GM19395 (cell line): ENCODE data around the gene ERCC6L.
"Not testable (repeated sequence)": the region's sequence is repeated elsewhere in the genome, so short reads cannot be mapped to it uniquely, and the experiment has no call there.

Source experiments
- ATAC-seq: cut with Tn5 transposase; IDR thresholded peaks from one replicate; pipeline ENCODE4 v1.9.1; 2021; ENCODE audit warnings: mild to moderate bottlenecking, moderate library complexity; ENCODE audit not compliant: unreplicated experiment

ERCC6L gene

DNA sequence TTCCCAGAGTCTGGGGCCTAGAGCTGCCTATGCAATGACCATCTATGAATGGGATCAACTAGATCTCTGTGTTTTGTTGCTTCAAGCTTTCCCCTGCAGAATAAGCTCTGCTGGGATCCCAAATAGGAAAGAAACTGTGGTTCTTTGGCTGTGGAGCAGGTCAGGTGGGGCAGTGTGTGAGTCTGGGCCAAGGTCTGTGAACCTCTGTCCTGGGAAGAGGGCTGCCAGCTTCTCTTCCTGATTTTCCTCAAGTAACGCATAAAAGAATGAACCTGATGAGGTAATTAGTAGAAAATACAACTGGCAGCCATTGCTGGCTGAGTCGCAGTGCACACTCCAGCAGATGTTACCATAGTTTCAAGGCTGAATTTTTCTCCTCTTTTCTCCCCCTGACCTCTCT lies 61.8 kb downstream of the ERCC6L start:
- ATAC-seq: no peak

DNA sequence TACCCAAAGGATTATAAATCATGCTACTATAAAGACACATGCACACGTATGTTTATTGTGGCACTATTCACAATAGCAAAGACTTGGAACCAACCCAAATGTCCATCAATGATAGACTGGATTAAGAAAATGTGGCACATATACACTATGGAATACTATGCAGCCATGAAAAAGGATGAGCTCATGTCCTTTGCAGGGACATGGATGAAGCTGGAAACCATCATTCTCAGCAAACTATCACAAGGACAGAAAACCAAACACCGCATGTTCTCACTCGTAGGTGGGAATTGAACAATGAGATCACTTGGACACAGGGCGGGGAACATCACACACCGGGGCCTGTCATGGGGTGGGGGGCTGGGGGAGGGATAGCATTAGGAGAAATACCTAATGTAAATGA lies 62.5 kb downstream of the ERCC6L start:
- not testable (repeated sequence) for ATAC-seq

DNA sequence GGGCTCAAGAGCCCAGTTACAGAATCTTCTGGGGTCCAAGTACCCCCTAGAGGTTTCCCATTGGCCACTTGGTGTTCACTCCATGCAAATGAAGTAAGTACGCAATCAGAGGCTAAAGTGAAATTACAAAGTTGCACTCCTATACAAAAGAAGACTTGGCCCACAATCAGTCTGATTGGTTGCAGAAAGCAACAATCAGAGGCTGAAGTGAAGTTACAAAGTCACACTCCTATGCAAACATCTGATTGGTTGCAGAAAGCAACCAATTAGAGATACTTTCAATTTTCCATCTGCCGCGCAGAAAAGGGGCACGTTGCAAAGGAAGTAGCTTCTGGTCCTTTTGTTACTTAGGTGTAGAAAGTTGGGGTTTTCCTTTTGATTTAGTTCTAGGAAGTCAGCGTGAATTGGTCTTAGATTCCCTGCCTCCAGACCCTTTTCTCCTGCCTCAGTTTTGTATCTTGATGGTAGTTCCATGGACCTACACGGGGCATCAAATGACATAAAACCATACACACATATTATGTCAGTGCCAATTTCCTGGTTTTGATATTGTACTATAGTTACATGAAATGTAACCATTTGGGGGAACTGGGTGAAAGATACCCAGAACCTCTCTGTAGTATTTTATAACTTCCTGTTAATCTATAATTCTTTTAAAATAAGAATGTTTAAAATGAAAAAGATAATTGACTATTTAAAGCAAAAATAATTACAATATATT lies 69.7 kb downstream of the ERCC6L start:
- no peak for ATAC-seq

DNA sequence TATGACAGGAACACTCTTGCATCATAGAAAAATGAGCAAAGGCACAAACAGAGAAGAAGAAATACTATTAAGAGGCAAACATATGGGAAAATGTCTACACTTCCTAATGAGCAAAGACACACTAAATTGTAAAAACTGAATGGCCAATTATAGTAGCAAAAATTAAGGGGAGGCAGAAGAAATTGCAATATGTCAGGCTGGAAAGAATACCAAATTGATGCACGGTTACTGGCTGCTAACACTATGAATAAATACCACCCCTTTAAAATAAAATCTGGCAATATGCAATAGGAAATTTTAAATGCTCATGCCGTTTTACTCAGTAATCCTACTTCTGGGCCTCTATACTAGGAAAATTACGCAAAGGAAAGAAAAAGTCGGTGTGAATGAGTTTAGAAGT lies 73.3 kb downstream of the ERCC6L start:
- ATAC-seq: no peak

DNA sequence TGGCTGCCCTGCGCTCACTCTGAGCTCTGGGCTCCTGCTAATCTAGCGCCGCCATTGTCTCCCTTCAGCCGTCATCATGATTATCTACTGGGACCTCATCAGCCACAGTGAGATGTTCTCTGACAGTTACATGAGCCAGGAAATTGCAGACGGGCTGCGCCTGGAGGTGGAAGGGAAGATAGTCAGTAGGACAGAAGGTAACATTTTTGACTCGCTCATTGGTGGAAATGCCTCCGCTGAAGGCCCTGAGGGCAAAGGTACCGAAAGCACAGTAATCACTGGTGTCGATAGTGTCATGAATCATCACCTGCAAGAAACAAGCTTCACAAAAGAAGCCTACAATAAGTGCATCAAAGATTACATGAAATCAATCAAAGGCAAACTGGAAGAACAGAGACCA lies 79.1 kb downstream of the ERCC6L start:
- ATAC-seq: no peak

DNA sequence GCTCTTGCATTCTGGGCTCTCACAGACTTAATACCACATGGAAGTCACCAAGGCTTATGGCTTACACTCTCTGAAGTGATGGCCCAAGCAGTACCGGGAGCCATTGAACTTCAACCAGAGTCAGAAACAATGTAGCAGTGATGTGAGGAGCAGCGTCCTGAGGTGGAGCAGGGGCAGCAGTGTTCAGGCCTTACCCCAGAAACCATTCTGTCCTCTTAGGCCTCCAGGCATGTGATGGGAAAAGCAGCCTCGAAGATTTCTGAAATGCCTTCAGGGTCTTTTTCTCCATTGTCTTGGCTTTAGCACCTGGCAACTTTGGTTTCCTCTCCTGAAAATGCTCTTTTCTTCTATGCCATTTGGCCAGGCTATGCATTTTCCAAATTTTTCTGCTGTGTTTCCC lies 80.1 kb downstream of the ERCC6L start:
- no peak for ATAC-seq
